Osteoblast (primary cell): Measurements from ENCODE around the gene SLC45A1. TPM values are rescaled to one million over a fixed set of nuclear protein-coding genes. Genes with fewer than 3 reads are reported as not detected.

ENCODE experiments used
- DNase-seq: peaks from one replicate; pipeline ENCODE4 v3.0.0; 2011; ENCODE audit warnings: low spot score, mixed read lengths; ENCODE audit not compliant: insufficient read length; ENCODE audit errors: missing footprints
- H2AFZ ChIP-seq: 2 replicates; pipeline ENCODE4 v1.6.0; 2011; ENCODE audit warnings: mild to moderate bottlenecking, low read length
- H3K27ac ChIP-seq: 2 replicates; pipeline ENCODE4 v1.5.1; 2011; ENCODE audit warnings: mild to moderate bottlenecking, low read depth, low read length, moderate library complexity
- H3K27me3 ChIP-seq: 2 replicates; pipeline ENCODE4 v1.6.0; 2012; ENCODE audit warnings: mild to moderate bottlenecking, control low read depth, inconsistent platforms, low read length, moderate library complexity; ENCODE audit not compliant: insufficient read depth
- H3K36me3 ChIP-seq: 2 replicates; pipeline ENCODE4 v1.5.1; 2011; ENCODE audit warnings: mild to moderate bottlenecking, low read length, control low read depth, moderate library complexity; ENCODE audit not compliant: insufficient read depth
- H3K4me1 ChIP-seq: 2 replicates; pipeline ENCODE4 v1.5.1; 2011; ENCODE audit warnings: mild to moderate bottlenecking, low read length, control low read depth, moderate library complexity; ENCODE audit not compliant: insufficient read depth
- H3K4me2 ChIP-seq: 2 replicates; pipeline ENCODE4 v1.6.0; 2011; ENCODE audit warnings: mild to moderate bottlenecking, low read length; ENCODE audit not compliant: insufficient read depth
- H3K4me3 ChIP-seq: fragments of 200-600 bp; sonication (generic); 3 replicates; pipeline ENCODE4 v1.5.1; 2012; ENCODE audit warnings: mild to moderate bottlenecking, low read length, inconsistent platforms; ENCODE audit not compliant: insufficient read depth
- H3K79me2 ChIP-seq: 2 replicates; pipeline ENCODE4 v1.6.0; 2012; ENCODE audit warnings: mild to moderate bottlenecking, low read length, control low read depth, inconsistent platforms; ENCODE audit not compliant: insufficient read depth
- H3K9me3 ChIP-seq: 2 replicates; pipeline ENCODE4 v1.5.1; 2011; ENCODE audit warnings: low read depth, low read length, control low read depth
- H4K20me1 ChIP-seq: 2 replicates; pipeline ENCODE4 v1.6.0; 2012; ENCODE audit warnings: mild to moderate bottlenecking, low read length, control low read depth; ENCODE audit not compliant: insufficient read depth
- CTCF ChIP-seq: IDR thresholded peaks from 2 replicates; pipeline ENCODE4 v1.5.1; 2011; ENCODE audit warnings: mild to moderate bottlenecking, low read depth, low read length, moderate library complexity; ENCODE audit errors: extremely low read depth
- total RNA-seq: library from RNA; depleted of rRNA; stranded (reverse); fragments of >200 nt; gene quantifications from 2 replicates; pipeline ENCODE4 v1.2.3, GENCODE V29; 2012

Gene SLC45A1
- total RNA-seq = 1.8 and 2.4 TPM in 2 replicates

DNA sequence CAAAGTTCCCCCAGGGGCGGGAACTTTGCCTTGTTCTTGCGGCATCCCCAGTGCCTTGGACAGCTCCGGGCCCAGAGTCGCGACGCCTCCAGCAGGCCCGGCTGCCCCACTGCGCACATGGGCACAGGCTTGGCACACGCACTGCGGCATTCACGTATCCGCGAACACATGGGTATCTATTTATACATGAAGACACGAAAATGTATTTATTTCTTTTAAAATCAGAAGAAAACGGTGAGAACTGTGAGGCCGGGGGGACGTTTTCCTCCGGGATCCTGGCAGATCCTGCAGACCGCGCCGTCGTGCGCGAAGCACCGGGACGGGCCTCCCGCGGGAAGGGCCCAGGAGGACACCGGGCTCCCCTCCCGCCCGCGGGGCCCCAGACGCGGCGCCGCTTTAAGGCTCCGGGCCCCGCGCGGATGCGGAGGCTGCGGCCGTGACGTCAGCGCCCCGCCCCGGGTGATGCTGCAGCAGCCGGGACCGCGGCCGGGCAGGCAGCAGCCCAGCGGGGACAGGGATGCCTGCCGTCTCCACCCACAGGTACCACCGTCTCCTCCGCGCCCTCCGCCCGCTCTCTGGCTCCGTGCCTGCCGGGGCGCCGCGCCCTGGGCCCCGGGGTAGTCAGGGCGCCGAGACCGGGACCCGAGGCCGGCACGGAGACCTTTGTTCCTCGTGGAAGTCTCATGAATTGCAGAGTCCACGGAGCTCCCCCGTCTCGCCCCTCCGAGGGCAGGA is at the start of gene SLC45A1:
Gene SLC45A1 (plus strand): TSS at position 468 of the 735 bp plus-strand sequence. CDS start 6,216 bp downstream, outside the sequence.
- no peak for TF ChIP-seq CTCF
- H3K27me3 ChIP-seq = peaks cover 8% of the 10 kb centered on the region
- H3K27ac ChIP-seq = peak within 1 kb of the TSS; percentile 45
- no peaks in the 10 kb centered on the region for H4K20me1 ChIP-seq
- H3K4me3 ChIP-seq = peak within 1 kb of the TSS; percentile 80
- H3K79me2 ChIP-seq = no peaks in the 10 kb centered on the region
- peaks cover 9% of the 10 kb centered on the region for H3K4me1 ChIP-seq
- H3K4me2 ChIP-seq = peak within 1 kb of the TSS; percentile 87
- H3K36me3 ChIP-seq = no peaks in the 10 kb centered on the region
- H2AFZ ChIP-seq = peak within 1 kb of the TSS; percentile 87
- DNase-seq = peak; percentile 99
- no peaks in the 10 kb centered on the region for H3K9me3 ChIP-seq

DNA sequence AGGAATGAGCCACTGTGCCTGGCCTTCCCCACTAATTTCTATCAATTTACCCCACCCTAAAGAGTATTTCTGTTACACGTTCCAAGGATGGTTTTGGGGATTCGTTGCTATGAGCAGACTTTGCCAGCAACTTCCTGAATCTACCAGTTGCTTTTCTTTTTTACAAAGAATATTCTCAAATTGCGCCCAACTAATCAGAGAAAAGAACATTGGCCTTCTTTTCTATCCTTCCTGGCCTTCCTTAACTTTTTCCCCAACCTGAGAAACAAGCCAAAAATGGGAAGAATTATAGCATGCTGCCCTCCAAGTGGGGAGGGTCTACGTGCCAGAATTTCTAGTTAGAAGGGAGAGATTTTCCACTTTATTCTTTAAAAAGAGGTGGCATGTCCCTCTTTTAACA is 44.9 kb upstream of the SLC45A1 start:
- no peak for DNase-seq
- H3K27me3 ChIP-seq = no peaks in the 10 kb centered on the region
- H3K27ac ChIP-seq = no peak overlapping the region
- H3K36me3 ChIP-seq = no peaks in the 10 kb centered on the region
- H3K4me1 ChIP-seq = no peaks in the 10 kb centered on the region
- no peak for TF ChIP-seq CTCF
- no peak overlapping the region for H3K4me3 ChIP-seq
- H2AFZ ChIP-seq = no peak overlapping the region
- H3K4me2 ChIP-seq = no peak overlapping the region
- no peaks in the 10 kb centered on the region for H3K79me2 ChIP-seq
- no peaks in the 10 kb centered on the region for H4K20me1 ChIP-seq
- H3K9me3 ChIP-seq = no peaks in the 10 kb centered on the region

DNA sequence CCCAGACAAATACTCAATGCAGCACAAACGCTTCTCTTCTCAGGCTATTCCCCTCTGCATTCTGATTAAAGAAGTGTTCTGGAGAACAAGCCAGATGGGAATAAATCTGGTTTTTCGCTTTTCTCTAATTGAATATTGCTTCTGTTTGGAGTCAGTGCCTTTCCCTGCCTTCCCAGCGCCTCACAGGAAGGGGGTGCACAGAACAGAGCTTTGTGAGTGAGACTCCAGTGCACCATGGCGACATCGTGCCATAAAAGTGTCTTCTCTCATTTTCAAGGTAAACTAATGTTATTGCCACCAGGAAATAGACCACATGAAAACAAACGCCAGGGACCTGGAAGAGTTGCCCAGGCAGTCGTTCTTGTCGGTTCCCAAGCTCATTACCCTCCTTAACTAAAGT is 43.6 kb upstream of the SLC45A1 start:
- H3K79me2 ChIP-seq = no peaks in the 10 kb centered on the region
- no peaks in the 10 kb centered on the region for H3K36me3 ChIP-seq

More for the DNA sequence above, 43.6 kb upstream of the SLC45A1 start:
- TF ChIP-seq CTCF = no peak
- Histone ChIP-seq H3K4me2 (no peak overlapping the region), H3K4me3 (no peak overlapping the region), H3K4me1 (no peaks in the 10 kb centered on the region), H3K27ac (no peak overlapping the region), H3K9me3 (no peaks in the 10 kb centered on the region), H2AFZ (no peak overlapping the region), H3K27me3 (no peaks in the 10 kb centered on the region), H4K20me1 (no peaks in the 10 kb centered on the region)
- DNase-seq = peak; percentile 19
